Suprapubic skin (tissue), 4 donors: ENCODE data around the gene UGCG. TPM values are rescaled to one million over a fixed set of nuclear protein-coding genes. Genes with fewer than 3 reads are reported as not detected.
"Not testable (repeated sequence)": the region's sequence is repeated elsewhere in the genome, so short reads cannot be mapped to it uniquely, and the experiment has no call there.

Experiments
- DNase-seq, 2 donors: peaks; one replicate each; pipeline ENCODE4 v3.0.0-alpha.2; 2019; ENCODE audit warnings: low spot score in 2 of 2
- H3K27ac ChIP-seq: fragments of 200-600 bp; sonication (generic); one replicate; pipeline ENCODE4 v1.5.1; 2019
- H3K27me3 ChIP-seq: fragments of 200-600 bp; sonication (generic); one replicate; pipeline ENCODE4 v1.5.1; 2019
- H3K36me3 ChIP-seq: fragments of 200-600 bp; sonication (generic); one replicate; pipeline ENCODE4 v1.5.1; 2019
- H3K4me1 ChIP-seq: fragments of 200-600 bp; sonication (generic); one replicate; pipeline ENCODE4 v1.5.1; 2019
- H3K4me3 ChIP-seq: fragments of 200-600 bp; sonication (generic); one replicate; pipeline ENCODE4 v1.5.1; 2019; ENCODE audit warnings: mild to moderate bottlenecking
- H3K9me3 ChIP-seq: fragments of 200-600 bp; sonication (generic); one replicate; pipeline ENCODE4 v1.5.1; 2019
- CTCF ChIP-seq, 2 donors: fragments of 200-600 bp in 1 of 2; fragments of 450-650 bp in 1 of 2; sonication (generic) in 1 of 2; IDR thresholded peaks; one replicate each; pipeline ENCODE4 v1.5.1; 2016 to 2019; ENCODE audit warnings: antibody characterized with exemption in 2 of 2, mild to moderate bottlenecking in 1 of 2, moderate library complexity in 1 of 2
- EP300 ChIP-seq: sonication (generic); formaldehyde crosslinking; IDR thresholded peaks from one replicate; pipeline ENCODE4 v1.6.1; 2017; ENCODE audit warnings: antibody characterized with exemption
- POLR2A ChIP-seq, 2 donors: fragments of 450-650 bp; IDR thresholded peaks; one replicate each; pipeline ENCODE4 v1.6.1; 2017; ENCODE audit warnings: antibody characterized with exemption in 2 of 2, mild to moderate bottlenecking in 2 of 2, moderate library complexity in 2 of 2
- POLR2AphosphoS5 ChIP-seq, 3 donors: sonication (generic); formaldehyde crosslinking; IDR thresholded peaks; one replicate each; pipeline ENCODE4 v1.6.1; 2017; ENCODE audit warnings: antibody characterized with exemption in 3 of 3
- WGBS: methylation state at CpG from one replicate; pipeline ENCODE4 v1.1.5; 2018; 5-methylcytosine and 5-hydroxymethylcytosine counted together
- total RNA-seq, 4 donors: library from RNA; depleted of rRNA; stranded (reverse); fragments of >200 nt; gene quantifications; one replicate each; pipeline ENCODE4 v1.1.0, GENCODE V29; 2016

Gene UGCG
- total RNA-seq, 4 donors from 2014 or later = 50.0 to 134 (median 99.8) TPM

GRCh38 chr9:111900151-111900857, 3.7 kb downstream of the UGCG start:
- 84% methylated on average over 6 of the region's 6 CpGs for WGBS
- TF ChIP-seq EP300 = no peak
- no peak for TF ChIP-seq POLR2AphosphoS5 (IDR thresholded peaks at IDR 0.05)
- TF ChIP-seq POLR2A (IDR thresholded peaks at IDR 0.05) = no peak
- no peak for TF ChIP-seq CTCF (IDR thresholded peaks at IDR 0.05)
- no peak overlapping the region for H3K4me3 ChIP-seq

GRCh38 chr9:111900858-111901612, 4.4 kb downstream of the UGCG start:
- TF ChIP-seq POLR2A (IDR thresholded peaks at IDR 0.05) (no peak), POLR2AphosphoS5 (IDR thresholded peaks at IDR 0.05) (no peak), EP300 (no peak), CTCF (IDR thresholded peaks at IDR 0.05) (no peak)
- Histone ChIP-seq H3K27ac (no peak overlapping the region), H3K36me3 (no peaks in the 10 kb centered on the region), H3K27me3 (no peaks in the 10 kb centered on the region), H3K4me1 (peaks cover 60% of the 10 kb centered on the region), H3K9me3 (no peaks in the 10 kb centered on the region), H3K4me3 (no peak overlapping the region)
- 77% methylated on average over 15 of the region's 15 CpGs for WGBS
- no peak for DNase-seq

More at GRCh38 chr9:111900151-111900857, 3.7 kb downstream of the UGCG start:
- H3K9me3 ChIP-seq = no peaks in the 10 kb centered on the region
- no peak for DNase-seq
- H3K27me3 ChIP-seq = no peaks in the 10 kb centered on the region
- H3K27ac ChIP-seq = no peak overlapping the region
- H3K4me1 ChIP-seq = peaks cover 66% of the 10 kb centered on the region
- no peaks in the 10 kb centered on the region for H3K36me3 ChIP-seq

DNA sequence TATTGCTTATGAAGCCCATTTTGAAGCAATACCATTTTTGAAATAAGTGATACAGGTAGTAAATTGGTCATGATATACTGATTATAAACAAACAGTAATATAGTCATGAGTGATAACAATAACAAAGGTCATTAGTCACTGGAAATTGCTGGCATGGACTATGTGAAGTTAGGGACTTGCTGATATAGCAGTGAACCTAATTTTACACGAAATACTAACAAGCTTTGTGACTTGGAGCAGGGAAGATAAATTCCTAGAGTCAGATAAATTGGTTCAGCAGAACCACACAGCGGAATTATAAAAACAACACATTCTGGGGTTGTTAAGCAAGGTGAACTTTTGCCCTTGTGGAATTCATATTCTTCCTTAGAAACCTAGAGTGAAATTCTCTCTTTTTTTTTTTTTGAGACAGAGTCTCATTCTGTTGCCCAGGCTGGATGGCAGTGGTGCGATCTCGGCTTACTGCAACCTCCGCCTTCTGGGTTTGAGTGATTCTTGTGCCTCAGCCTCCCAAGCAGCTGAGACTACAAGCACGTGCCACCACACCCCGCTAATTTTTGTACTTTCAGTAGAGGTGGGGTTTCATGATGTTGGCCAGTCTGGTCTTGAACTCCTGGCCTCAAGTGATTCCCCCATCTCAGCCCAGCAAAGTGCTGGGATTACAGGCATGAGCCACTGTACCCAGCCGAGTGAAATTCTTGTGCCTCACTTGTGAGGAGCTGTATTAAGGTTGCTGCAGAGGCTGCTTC, 6.0 kb downstream of the UGCG start:
- Histone ChIP-seq H3K27ac (no peak overlapping the region), H3K4me1 (peaks cover 60% of the 10 kb centered on the region), H3K27me3 (no peaks in the 10 kb centered on the region), H3K4me3 (no peak overlapping the region), H3K9me3 (no peaks in the 10 kb centered on the region), H3K36me3 (no peaks in the 10 kb centered on the region)
- no peak for DNase-seq
- 85% methylated on average over 8 of the region's 8 CpGs for WGBS
- TF ChIP-seq POLR2AphosphoS5 (IDR thresholded peaks at IDR 0.05) (no peak), POLR2A (IDR thresholded peaks at IDR 0.05) (no peak), CTCF (IDR thresholded peaks at IDR 0.05) (no peak), EP300 (no peak)

DNA sequence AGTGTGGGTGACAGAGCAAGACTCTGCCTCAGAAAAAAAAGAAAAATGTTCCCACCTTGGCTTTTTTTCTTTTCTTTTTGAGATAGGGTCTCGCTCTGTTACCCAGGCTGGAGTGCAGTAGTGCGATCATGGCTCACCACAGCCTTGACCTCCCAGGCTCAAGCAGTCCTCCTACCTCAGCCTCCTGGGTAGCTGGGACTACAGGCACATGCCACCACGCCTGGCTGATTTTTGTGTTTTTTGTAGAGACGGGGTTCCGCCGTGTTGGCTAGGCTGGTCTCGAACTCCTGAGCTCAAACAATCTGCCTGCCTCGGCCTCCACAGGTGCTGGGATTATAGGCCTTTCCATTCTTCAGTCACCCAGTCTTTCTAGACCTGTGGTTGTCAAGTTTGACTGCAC, 6.9 kb downstream of the UGCG start:
- H3K4me3 ChIP-seq, H3K9me3 ChIP-seq, H3K36me3 ChIP-seq, DNase-seq, H3K27me3 ChIP-seq, H3K27ac ChIP-seq: not testable (repeated sequence)
- peaks cover 56% of the 10 kb centered on the region for H3K4me1 ChIP-seq
- WGBS = 99% methylated on average over 8 of the region's 8 CpGs

GRCh38 chr9:111904026-111904425, 7.4 kb downstream of the UGCG start:
- DNase-seq = no peak
- H3K4me1 ChIP-seq = peaks cover 56% of the 10 kb centered on the region
- H3K4me3 ChIP-seq = no peak overlapping the region
- H3K36me3 ChIP-seq = no peaks in the 10 kb centered on the region
- TF ChIP-seq CTCF (IDR thresholded peaks at IDR 0.05) = no peak
- no peak for TF ChIP-seq POLR2A (IDR thresholded peaks at IDR 0.05)
- TF ChIP-seq POLR2AphosphoS5 (IDR thresholded peaks at IDR 0.05) = no peak
- no peak for TF ChIP-seq EP300
- H3K9me3 ChIP-seq = no peaks in the 10 kb centered on the region
- H3K27ac ChIP-seq = no peak overlapping the region
- 67% methylated on average over 2 of the region's 2 CpGs for WGBS
- H3K27me3 ChIP-seq = no peaks in the 10 kb centered on the region
